ENCODE results near the gene PDZD2. TPM values are rescaled to one million over a fixed set of nuclear protein-coding genes. Genes with fewer than 3 reads are reported as not detected.

The PDZD2 gene
- total RNA-seq, 1 donor from 2014 or later = 6.7 TPM

- Histone ChIP-seq H3K4me3 (ENCODE audit: low read depth, low read length) (no peak overlapping the region), H3K27me3 (ENCODE audit: control insufficient read depth, insufficient read depth, low read length) (no peaks in the 10 kb centered on the region), H3K36me3 (ENCODE audit: control insufficient read depth, insufficient read depth, low read length) (no peaks in the 10 kb centered on the region)
- no peak for DNase-seq (ENCODE audit: low read depth)
- no peak for TF ChIP-seq CTCF (IDR thresholded peaks at IDR 0.05; ENCODE audit: insufficient read depth, low read length, poor library complexity, severe bottlenecking)
Observed at GRCh38 chr5:31708089-31708488, 69.2 kb downstream of the PDZD2 start.

DNA sequence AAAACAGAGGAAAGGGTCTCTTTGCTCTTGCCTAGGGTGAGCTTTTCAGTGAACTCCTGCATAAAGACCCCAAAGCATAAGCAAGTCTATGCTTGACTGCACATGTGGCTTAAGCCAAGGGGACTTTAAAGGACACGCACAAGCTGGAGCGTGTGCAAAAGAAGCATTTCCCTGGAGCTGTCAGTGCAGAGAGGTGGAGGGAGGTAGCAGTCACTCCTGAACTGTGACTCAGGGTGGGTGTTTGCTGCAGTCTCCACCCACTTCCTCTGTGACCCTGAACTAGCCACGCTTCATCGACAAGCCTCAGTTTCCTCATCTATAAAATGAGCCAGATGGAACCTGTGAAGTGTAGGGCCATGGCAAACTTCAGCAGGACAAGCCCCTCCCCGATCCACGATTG, 72.4 kb downstream of the PDZD2 start:
- no peaks in the 10 kb centered on the region for H3K36me3 ChIP-seq (ENCODE audit: control insufficient read depth, insufficient read depth, low read length)
- no peak overlapping the region for H3K4me3 ChIP-seq (ENCODE audit: low read depth, low read length)
- no peaks in the 10 kb centered on the region for H3K27me3 ChIP-seq (ENCODE audit: control insufficient read depth, insufficient read depth, low read length)
- DNase-seq (ENCODE audit: low read depth) = no peak
- TF ChIP-seq CTCF (IDR thresholded peaks at IDR 0.05; ENCODE audit: insufficient read depth, low read length, poor library complexity, severe bottlenecking) = no peak

DNA sequence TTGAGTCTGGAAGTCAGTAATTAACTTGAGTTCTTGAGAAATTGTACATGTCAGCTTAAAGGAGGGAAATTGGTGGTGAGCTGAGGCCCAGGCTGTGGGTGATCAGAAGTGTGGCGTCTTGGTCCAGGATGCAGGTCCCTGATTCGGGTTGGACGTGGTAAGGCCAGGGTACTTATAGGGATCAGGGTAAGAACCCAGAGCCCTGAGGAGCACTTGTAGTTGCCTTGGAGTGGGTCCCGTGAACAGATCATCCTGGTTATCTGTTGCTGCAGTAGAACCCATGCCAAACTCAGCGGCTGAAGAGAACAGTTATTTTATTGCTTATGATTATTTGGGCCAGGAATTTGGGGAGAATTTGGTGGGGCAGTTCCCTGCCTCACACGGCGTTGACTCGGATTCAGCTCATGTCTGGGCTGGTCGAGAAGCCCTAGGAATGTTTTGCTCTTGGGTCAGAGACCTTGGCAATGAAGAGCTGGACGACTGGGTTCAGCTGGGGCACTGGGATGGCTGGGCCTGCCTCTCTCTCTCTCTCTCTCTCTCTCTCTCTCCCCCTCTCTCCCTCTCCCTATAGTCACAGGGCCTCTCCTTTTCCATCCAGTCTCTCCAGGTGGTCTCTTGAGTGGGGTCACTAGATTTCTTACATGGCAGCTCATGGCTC, 73.1 kb downstream of the PDZD2 start:
- no peak for DNase-seq (ENCODE audit: low read depth)
- TF ChIP-seq CTCF (IDR thresholded peaks at IDR 0.05; ENCODE audit: insufficient read depth, low read length, poor library complexity, severe bottlenecking) = no peak
- Histone ChIP-seq H3K4me3 (ENCODE audit: low read depth, low read length) (no peak overlapping the region), H3K27me3 (ENCODE audit: control insufficient read depth, insufficient read depth, low read length) (no peaks in the 10 kb centered on the region), H3K36me3 (ENCODE audit: control insufficient read depth, insufficient read depth, low read length) (no peaks in the 10 kb centered on the region)

DNA sequence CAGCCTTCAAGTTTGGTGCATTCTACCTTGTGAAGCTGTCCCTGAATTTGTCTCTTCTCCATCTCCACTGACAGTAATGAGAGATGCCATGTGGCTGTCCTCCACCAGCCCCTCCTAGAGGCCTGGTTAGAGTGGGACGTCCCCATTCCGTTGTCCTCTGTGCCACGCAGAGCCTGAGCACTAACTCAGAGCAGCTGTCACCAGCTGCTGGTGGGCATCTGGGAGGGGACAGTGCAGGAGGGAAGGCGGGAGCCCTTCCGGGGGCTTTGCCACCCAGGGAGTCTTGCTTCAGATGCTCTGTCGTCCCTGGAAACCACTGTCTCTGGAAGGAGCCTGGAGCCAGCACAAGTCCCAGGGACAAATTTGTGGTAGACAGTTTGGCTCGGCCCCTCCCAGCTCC, 78.6 kb downstream of the PDZD2 start:
- H3K27me3 ChIP-seq (ENCODE audit: control insufficient read depth, insufficient read depth, low read length) = no peaks in the 10 kb centered on the region
- H3K4me3 ChIP-seq (ENCODE audit: low read depth, low read length) = no peak overlapping the region
- DNase-seq (ENCODE audit: low read depth) = no peak
- no peaks in the 10 kb centered on the region for H3K36me3 ChIP-seq (ENCODE audit: control insufficient read depth, insufficient read depth, low read length)
- TF ChIP-seq CTCF (IDR thresholded peaks at IDR 0.05; ENCODE audit: insufficient read depth, low read length, poor library complexity, severe bottlenecking) = no peak

DNA sequence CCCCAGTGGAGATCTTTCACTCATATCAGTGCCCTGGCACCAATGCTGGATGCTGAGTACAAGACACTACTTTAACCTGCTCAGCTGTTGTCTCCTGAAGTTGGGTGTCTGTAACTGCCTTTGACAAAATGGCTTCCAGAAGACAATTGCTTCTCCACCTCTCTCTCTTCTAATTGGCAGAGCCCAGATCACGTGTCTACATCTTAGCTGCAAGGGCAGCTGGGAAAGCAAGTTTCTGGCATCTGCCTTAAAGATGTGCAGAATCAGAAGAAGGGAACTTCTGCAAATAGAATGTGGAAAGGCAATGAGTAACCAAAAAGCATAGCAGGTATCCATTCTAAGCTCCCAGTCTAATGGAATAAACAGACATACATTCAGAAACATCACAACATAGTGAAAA, 81.1 kb downstream of the PDZD2 start:
- Histone ChIP-seq H3K36me3 (ENCODE audit: control insufficient read depth, insufficient read depth, low read length) (no peaks in the 10 kb centered on the region), H3K27me3 (ENCODE audit: control insufficient read depth, insufficient read depth, low read length) (no peaks in the 10 kb centered on the region), H3K4me3 (ENCODE audit: low read depth, low read length) (no peak overlapping the region)
- TF ChIP-seq CTCF (IDR thresholded peaks at IDR 0.05; ENCODE audit: insufficient read depth, low read length, poor library complexity, severe bottlenecking) = no peak
- DNase-seq (ENCODE audit: low read depth) = no peak

DNA sequence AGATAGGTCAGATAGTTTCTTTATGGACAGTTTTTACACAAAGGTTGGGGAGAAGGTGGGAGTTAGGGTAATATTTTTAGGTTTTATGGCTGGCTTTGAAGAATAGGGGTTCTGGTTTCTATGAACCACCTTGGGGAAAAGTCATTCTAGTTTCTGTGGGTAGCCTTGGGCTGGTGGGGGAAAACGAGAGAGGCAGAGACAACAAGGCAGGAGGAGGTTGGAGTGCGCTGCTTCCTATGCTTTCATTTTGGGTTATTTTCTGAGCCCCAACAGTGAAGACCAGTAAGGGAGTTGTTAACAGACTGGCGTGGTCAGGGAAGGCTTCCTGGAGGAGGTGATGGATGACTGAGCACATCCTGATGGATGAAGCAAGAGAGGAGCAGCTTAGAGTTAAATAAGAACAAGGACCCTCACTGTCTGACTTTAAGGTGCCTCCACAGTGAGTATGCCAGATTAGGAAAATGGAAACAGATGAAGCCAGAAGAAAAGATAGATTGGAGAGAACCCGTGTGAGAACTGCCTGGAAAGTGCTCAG, 81.9 kb downstream of the PDZD2 start:
- no peak for TF ChIP-seq CTCF (IDR thresholded peaks at IDR 0.05; ENCODE audit: insufficient read depth, low read length, poor library complexity, severe bottlenecking)
- DNase-seq (ENCODE audit: low read depth) = no peak
- no peak overlapping the region for H3K4me3 ChIP-seq (ENCODE audit: low read depth, low read length)
- no peaks in the 10 kb centered on the region for H3K36me3 ChIP-seq (ENCODE audit: control insufficient read depth, insufficient read depth, low read length)
- H3K27me3 ChIP-seq (ENCODE audit: control insufficient read depth, insufficient read depth, low read length) = no peaks in the 10 kb centered on the region

Measured in kidney epithelial cell (primary cell).